AG08395 (cell line): ENCODE results near the gene SAV1.
"Not testable (repeated sequence)": the region's sequence is repeated elsewhere in the genome, so short reads cannot be mapped to it uniquely, and the experiment has no call there.

ENCODE experiments used
- DNase-seq: peaks from one replicate; pipeline ENCODE4 v3.0.0; 2012; ENCODE audit warnings: mixed read lengths, low spot score

The SAV1 gene

GRCh38 chr14:50667996-50668825 lies at the start of gene SAV1:
Gene SAV1, minus strand, starts transcription at chr14:50668306. Its CDS starts 339 bp downstream, at chr14:50667967.
- peak; percentile 69 for DNase-seq

DNA sequence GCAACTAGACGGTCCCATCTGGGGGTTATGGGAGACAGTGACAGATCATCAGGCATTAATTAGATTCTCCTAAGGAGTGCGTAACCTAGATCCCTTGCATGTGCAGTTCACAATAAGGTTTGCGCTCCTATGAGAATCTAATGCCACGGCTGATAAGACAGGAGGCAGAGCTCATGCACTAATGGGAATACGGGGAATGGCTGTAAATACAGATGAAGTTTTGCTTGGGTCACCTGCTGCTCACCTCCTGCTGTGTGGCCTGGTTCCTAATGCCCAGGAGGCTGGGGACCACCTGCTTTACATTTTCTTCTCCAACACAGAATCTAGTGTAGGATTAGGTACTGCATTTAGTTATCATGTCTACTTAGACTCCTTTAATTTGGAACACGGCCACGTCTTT lies 49.7 kb upstream of the SAV1 start:
- no peak for DNase-seq

GRCh38 chr14:50714450-50715073 lies 46.5 kb upstream of the SAV1 start:
- peak; percentile 68 for DNase-seq

DNA sequence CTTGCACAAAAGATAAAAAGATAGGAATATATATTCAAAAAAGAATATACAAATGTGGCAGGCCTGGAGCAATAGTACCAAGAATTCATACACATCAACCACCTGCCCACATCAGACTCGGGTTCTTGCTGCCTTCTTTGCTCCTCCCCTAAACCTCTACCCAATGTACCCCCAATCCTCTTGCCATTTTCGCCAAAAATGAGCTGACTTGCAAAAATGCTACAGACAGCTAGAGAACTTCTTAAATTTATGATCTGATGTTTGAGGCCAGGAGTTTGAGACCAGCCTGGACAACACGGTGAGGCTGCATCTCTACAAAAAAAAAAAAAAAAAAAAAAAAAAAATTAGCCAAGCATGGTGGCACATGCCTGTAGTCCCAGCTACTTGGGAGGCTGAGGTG lies 42.9 kb upstream of the SAV1 start:
- no peak for DNase-seq

DNA sequence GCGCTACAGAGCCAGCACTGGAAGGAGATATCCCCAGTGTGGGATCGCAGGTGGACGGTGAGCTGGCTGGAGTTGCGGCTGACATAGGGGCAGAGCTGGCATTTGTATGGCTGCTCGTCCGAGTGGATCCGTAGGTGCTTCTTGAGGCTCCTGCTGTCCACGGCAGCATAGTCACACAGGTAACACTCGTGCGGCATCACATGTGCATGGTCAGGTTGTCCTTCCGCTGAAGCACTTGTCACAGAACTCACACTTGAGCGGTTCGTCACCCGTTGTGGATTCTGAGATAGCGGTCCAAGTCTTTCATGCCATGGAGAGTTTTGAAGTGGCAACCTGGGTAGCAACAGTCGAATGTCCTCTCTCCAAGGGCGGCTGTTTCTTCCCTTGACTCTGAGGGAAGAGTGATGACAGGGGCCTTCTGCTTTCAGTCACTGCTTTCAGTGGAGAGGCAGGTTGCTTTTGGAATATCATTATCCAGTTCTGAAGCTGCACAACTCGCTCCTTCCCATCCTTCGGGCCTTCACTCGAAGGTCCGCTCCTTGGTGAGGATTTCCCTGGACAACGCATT lies 37.0 kb upstream of the SAV1 start:
- no peak for DNase-seq

DNA sequence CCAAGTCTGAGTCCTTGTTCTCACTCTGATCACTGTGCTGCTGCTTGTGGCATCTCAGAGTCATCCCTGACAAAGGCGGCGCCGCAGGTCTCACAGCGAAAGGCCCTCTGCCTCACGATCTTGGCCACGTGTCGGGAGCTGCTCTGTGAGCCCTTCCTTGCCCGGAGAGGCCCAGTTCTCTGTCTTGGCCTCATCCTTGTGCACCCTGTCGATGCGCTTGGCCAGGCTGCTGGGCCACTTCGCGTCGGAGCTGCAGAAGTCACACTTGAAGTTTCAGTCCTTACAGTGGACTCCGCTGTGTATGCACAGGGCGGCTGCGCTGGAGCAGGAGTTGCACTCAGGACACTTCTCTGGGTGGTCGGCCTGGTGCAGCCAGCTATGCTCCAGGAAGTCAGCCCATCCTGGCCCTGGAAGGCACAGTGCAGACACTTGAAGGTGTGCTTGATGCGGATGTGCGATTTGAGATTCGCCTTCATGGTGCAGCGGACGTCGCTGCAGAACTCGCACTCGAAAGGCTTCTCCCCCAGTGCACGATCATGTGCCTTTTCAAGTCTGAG lies 36.4 kb upstream of the SAV1 start:
- DNase-seq, result no peak

DNA sequence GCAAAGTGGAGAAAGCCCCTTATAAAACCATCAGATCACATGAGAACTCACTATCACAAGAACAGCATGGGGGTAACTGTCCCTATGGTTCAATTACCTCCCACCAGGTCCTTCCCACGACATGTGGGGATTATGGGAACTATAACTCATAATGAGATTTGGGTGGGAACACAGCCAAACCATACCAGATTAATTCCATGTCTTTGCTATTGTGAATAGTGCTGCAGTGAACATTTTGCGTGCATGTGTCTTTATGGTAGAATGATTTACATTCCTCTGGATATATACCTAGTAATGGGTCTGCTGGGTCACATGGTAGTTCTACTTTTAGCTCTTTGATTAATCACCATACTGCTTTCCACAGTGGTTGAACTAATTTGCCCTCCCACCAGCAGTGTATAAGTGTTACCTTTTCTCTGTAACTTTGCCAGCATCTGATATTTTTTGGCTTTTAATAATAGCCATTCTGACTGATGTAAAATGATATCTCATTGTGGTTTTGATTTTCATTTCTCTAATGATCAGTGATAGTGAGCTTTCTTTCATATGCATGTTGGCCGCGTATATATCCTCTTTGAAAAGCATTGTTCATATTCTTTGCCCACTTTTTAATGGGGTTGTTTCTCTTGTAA lies 29.7 kb upstream of the SAV1 start:
- DNase-seq, result no peak

- not testable (repeated sequence) for DNase-seq
Observed at GRCh38 chr14:50694260-50694659, 26.2 kb upstream of the SAV1 start.

DNA sequence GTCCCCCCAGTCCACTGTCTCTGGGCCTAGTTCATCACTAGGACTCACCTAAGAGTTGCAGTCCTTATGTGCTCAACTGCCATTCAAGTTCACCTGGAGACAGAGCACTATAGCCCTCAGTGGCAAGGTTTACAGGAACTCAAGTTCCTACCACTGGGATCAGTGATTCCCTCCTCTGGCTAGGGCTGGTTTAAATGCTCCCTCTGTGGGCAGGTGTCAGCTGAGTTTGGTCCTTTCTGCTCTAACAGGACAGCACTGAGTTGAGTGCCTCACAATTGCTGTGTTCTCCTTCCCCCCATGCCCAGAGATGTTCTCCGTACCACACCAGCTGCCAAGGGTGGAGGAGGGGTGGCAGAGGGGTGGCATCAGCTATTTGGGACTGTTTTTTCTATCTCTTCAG lies 20.8 kb upstream of the SAV1 start:
- no peak for DNase-seq

GRCh38 chr14:50679674-50680073 lies 11.6 kb upstream of the SAV1 start:
- no peak for DNase-seq

DNA sequence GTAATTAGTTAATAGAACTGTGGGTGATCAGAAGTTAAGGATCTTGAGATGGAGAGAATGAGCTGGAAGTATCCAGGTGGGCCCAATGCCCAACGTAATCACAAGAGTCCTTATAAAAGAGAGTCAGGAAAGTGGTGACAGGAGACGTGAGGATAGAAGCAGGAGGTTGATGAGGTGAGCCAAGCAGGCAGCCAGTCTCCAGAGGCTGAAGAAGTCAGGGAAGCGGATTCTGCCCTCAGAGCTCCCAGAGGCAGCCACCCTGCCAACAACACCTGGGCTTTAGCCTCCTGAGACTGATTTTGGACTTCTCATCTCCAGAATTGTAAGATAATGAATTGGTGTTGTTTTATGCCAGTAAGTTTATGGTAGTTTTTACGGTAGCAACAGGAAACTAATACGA lies 10.1 kb upstream of the SAV1 start:
- DNase-seq, result no peak

- DNase-seq, result peak; percentile 70
Observed at GRCh38 chr14:50677527-50678063, 9.5 kb upstream of the SAV1 start.

DNA sequence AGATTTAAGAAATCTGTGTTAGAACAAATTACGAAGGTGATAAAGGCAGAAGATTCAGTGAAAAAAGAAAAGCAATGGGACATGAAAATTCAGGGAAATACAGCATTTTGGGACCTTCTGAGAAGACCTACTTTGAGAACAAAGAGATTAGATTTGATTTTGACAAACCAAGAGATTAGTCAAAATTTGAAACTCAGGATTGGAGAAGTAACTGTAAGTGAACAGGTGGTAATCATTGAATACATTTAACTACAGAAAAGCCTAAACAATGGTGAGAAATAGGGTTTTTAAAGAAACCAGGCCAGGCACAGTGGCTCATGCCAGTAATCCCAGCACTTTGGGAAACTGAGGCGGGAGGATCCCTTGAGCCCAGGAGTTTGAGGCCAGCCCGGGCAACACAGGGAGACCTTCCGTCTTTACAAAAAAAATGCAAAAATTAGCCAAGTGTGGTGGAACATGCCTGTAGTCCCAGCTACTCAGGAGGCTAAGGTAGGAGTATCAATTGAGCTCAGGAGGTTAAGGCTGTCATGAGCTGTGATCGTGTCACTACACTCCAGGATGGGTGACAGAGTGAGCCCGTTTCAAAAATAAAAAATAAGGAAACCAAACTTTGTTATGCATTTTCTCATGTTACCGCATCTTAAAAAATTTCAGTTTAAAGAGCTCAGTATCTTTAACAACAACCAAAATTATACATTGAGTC lies 8.9 kb upstream of the SAV1 start:
- DNase-seq, result no peak

DNA sequence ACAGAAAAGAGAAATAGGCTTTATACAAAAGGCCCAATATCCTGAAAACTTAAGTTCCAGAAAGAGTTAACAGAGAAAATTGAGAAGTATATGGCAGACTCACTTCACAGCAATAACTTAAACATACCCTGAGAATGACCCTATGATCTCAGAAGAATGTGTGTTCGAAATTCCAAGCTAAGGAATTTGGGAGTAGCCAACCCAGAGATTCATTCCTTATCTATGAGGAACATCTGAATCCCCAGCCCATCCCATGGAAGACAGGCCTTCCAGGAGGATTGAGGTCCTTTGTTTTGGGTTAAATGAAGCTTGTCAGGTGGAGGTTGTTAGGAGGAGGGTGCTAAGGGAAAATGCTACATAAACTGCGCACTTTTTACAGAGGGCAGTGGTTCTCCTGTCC lies 7.5 kb upstream of the SAV1 start:
- peak; percentile 35 for DNase-seq

- no peak for DNase-seq
Observed at GRCh38 chr14:50670866-50671256, 2.8 kb upstream of the SAV1 start.

GRCh38 chr14:50670196-50670865 lies 2.2 kb upstream of the SAV1 start:
- no peak for DNase-seq

DNA sequence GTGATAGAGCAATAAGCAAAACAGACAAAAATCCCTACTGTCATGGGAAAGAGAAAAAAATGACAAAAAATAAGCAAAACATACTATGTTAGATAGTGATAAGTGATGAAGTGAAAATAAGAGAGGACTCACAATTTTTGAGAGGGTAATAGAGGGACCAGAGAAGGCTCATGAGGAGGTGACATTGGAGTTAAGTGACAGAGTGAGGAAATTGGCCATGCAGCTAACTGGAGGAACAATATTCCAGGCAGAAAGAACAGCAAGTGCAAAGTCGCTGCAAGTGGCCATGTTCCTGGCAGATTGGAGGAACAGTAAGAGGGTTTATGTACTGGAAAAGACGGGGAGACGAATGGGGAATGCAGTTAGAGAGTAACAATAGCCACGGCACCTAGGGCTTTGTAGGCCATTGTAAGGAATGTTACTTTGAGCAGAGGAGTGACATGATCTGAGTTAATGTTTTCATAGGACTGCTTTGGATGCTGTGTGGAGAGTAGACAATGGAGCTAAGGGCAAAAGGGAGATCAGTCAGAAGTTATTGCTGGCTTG lies 1.4 kb upstream of the SAV1 start:
- DNase-seq, result no peak

DNA sequence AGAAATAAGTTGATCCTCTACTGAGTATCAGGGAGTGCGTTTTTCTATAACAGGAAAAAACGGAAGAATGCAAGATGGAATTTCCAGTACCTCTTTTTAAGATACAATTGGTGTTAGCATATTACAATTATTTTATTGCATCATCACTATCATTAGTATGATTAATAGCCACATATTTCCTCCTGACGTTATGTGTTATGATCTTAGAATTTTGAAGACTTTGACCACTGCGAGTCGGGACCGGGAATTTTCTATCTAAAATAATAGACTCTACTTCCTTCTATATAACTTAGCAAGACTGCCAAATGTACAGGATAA lies 679 bp upstream of the SAV1 start:
- DNase-seq, result no peak

- no peak for DNase-seq
Observed at GRCh38 chr14:50667684-50667995, 466 bp downstream of the SAV1 start.

DNA sequence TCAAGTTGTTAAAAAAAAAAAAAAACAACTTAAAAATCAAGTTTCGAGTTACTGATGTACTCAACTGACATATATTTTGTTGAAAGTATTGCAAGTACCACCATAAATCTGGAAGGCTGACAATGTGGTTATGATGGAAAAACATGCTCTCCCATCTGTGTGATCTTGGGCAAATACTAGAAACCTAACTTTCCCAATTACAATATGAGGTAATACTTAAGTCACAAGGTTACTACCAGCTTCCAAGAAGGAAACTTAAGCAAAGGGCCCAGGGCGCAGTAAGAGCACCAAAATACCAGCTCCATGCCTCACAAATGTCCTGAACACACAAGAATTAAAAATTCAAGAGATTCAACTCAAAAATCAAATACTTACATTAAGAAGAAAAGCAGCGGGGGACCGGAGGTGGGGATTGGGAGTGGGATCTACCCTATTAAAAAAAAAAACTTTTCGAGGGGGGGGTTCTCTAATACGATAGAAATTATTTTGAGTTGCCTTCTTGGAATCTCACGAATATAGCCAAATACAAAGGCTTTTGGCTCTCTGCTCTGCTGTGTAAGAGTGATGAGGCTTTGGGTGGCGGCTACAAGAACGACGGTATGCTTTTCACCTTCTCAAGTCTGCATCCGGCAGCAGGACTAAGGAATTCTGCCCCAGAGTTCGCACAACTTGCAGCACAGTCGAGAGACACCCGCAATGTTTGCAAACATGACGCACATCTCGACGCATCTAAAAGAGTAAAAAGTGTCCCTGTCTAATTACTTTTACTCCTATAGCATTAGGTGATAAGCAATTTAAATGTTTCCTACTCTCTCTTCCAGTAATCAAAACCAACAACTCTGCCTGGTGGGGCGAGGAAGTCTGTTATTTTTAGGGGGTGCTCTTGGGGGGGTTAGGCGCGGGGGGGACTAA lies 1.1 kb downstream of the SAV1 start:
- DNase-seq, result peak; percentile 20
